Measurements from ENCODE around the gene MTOR.
"Not testable (repeated sequence)": the region's sequence is repeated elsewhere in the genome, so short reads cannot be mapped to it uniquely, and the experiment has no call there.

Gene MTOR

DNA sequence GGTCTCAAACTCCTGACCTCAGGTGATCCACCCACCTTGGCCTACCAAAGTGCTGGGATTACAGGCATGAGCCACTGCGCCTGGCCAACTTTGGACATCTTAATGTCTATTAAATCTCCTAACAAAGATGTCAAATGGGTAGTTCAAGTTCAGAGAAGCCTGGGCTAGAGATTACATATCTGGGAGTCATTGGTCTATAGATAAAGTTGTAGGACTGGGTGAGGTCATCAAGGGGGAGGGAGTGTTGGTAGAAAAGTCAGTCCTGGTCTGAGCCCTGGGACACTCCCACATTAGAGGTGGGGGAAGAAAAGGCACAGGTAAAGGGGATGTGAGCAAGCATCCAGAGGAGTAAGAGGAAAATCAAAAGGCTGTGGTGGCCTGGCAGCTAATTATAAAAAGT is 17.3 kb upstream of the MTOR start:
- DNase-seq: no peak

DNA sequence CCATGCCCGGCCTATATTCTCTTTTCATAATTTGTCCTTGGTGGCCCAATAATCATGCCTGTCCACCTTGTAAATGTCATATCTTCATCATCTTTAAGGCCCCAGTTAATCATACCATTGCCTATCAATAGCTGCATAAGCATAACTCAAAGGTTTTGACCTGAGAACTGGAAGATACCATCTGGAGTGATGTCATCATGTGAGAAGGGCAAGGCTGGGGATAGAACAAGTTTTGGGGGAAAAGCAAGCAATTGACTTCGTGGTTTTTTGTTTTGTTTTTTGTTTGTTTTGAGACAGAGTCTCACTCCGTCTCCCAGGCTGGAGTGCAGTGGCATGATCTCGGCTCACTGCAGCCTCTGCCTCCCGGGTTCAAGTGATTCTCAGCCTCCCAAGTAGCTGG is 16.8 kb upstream of the MTOR start:
- no peak for DNase-seq

DNA sequence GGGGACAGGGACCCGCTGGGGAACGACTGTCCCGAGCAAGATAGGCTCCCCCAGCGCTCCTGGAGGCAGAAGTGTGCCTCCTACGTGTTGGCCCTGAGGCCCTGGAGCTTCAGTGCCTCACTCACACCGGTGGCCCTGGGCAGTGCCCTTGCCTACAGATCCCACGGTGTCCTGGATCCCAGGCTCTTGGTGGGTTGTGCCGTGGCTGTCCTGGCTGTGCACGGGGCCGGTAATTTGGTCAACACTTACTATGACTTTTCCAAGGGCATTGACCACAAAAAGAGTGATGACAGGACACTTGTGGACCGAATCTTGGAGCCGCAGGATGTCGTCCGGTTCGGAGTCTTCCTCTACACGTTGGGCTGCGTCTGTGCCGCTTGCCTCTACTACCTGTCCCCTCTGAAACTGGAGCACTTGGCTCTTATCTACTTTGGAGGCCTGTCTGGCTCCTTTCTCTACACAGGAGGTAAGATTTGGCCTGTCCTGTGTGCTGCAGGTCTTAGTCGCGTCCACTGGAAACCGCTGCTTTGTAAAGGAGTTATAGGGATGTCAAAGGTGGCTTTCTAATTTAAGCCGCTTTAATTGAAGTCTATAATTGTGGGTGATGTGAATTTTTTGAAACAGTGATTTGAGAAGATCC is 11.4 kb upstream of the MTOR start:
- no peak for DNase-seq

DNA sequence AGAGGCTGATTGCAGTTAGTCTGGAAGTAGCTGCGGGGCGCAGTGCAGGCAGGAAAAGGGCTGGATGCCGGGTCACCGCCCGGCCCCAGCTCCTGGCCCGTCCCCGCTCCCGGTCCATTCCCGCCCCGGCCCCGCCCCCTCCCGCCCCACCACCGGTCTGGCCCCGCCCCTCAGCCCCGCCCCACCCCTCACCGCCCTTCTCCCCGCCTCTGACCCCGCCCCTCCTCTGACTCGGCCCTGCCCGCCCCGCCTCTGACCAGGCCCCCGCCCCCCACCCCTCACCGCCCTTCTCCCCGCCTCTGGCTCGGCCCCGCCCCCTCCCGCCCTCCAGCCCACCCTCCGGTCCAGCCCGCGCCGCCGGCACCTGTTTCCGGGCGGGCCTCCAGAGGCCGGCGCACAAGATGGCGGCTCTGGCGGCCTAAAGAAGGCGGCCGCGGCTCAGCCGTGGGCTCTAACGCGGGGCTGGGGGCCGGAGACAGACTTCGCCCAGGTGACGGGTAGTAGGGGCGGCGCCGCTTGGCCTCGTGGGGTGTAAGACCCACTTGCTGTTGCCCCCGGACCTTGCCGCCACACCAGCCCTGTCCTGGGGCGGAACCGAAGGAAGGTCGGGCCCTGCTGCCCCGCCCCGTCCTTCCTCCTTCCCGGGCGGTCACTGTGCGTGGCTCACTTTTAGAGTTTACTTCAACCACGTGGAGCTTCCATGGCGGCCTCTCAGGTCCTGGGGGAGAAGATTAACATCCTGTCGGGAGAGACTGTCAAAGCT is 10.7 kb upstream of the MTOR start, which contains the start of gene UBIAD1:
UBIAD1 (plus strand) TSS at position 367 of the 763 bp plus-strand sequence; CDS start at position 701, 334 bp downstream.
- DNase-seq: peak; percentile 77

DNA sequence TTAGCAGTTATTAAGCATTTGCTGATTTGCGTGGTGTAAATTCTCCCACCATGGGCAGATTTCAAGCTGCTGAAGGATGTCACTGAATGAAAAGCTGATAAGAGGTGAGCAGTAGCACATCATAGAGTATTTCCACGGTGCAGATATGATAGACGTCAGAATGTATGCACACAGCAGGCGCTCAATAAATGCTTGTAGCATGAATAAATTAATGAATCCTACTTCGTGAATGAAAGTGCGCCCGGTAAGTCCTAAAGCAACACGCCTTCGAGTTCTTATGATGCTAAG is 10.1 kb upstream of the MTOR start:
- no peak for DNase-seq

DNA sequence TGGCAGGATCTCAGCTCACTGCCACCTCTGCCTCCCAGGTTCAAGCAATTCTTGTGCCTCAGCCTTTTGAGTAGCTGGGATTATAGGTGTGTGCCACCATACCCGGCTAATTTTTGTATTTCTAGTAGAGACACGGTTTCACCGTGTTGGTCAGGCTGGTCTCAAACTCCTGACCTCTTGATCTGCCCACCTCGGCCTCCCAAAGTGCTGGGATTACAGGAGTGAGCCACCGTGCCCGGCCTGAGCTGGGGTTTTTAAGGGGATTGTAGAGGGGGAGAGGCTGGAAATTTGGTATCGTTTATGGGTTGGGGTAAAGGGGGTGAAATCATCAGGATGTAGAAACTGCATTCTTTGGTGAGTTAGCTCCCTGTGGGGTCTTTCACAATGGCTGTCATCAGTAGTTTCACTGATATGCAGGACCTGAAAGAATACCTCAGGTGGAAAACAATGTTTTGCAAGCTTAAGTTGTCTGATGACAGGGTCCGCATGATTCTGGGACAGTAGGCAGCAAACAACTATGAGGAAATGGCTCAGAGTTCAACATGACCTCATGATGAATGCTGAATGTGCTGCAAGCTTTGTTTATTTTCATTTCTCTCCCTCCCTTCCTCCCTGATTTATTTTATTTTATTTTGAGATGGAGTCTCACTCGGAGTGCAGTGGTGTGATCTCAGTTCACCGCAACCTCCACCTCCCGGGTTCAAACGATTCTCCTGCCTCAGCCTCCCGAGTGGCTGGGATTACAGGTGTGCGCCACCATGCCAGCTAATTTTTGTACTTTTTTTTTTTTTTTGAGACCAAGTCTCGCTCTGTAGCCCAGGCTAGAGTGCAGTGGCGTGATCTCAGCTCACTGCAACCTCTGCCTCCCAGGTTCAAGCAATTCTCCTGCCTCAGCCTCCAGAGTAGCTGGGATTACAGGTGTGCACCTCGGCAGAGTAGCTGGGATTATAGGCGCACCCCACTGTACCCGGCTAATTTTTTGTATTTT is 5.3 kb upstream of the MTOR start:
- DNase-seq: not testable (repeated sequence)

DNA sequence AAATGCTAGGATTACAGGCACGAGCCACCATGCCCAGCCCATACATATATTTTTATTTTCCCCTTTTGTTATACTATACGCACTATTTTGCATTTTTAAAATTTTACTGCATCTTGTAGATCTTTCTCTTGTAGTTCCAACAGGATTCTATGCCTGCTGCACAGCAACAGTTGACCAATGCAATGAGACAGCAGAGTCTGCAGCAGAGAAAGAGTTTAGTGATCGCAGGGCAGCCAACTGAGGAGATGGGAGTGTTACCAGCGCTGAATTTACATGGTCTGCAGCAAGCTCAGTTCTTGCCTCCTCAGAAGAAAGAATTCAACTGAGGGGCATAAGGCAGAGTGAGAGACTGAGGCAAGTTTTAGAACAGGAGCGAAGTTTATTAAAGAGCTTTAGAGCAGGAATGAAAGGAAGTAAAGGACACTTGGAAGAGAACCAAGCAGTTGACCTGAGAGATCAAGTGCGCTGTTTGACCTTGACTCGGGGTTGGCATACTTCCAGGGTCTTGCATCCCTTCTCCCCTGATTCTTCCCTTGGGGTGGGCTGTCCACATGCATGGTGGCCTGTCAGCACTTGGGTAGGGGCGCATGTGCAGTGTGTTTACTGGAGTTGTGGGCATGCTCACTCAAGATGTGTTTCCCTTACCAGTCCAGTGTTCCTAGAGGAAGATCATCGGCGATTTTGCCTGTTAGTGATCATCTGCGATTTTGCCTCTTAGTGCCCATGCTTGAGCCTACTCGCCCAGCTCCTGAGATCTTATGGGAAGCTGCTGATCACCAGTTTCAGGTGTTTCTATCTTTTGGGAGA is 4.1 kb upstream of the MTOR start:
- DNase-seq: no peak

DNA sequence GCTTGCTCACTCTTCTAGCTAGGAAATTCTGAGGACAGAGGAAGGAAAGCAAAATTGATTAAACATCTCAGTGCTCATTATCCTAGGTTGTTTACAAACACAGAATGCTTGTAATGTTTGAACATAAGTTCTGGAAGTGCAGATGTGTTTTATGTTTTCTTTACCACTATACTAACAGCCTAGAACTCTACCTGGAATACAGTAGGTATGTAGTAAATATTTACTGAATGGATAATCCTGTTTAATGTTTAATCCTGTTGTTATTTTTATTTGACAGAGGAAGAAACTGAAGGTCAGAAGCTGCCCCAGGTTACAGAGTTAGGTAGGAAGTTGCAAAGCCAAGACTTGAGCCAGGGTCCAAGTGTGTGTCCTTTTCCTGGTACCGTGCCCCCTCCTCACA is 6.1 kb downstream of the MTOR start:
- no peak for DNase-seq

DNA sequence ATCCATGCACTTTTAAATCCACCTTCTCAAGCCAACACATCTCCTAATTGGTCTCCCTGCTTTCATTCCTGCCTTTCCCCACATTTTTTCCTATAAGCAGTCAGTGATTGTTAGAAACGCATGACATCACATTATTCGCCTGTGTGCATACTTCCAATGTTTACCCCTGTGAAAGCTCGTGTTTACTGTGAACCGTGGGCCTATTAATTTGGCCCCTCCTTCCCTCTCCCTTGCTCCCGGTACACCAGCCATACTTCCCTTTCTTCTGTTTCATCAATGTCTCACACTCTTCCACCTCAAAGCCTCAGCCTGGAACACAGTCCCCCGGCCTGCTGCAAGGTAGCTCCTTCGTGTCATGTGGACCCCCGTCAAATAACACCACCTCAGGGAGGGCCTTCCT is 9.1 kb downstream of the MTOR start:
- DNase-seq: no peak

DNA sequence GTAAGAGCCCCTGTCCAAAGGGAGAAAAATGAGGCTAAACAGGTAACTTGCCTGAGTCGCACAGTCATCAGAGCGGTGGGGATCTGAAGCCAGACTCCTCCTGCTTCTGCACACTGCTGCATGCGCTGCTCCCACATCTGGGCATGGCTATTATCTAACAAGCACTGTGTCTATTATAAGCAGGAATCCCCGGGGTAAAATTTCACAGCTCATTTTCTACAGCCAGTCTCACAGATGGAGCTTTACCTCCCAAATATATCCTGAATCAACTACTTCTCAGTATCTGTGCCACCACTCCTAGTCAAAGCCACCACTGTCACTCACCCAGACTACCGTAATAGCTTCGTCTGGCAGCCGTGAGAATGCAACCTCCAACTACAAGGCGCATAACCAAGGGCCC is 9.8 kb downstream of the MTOR start:
- DNase-seq: no peak

DNA sequence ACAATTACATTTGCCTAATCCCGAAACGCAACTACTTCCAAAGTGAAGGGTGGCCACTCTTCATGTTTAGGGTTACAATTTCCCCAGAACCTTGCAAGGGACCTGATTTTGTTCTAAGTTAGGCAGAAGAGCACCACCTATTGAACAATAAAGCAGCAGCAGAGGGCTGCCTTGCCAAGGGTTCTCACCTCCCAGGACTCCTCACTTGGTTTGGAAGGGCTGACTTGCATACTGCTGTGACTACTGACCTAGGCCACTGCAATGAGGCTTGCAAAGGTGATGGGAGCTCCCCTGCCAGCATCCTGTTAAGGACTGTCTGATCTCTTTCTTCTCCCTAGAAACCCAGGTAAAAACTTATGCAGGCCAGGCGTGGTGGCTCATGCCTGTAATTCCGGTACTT is 14.2 kb downstream of the MTOR start:
- no peak for DNase-seq

DNA sequence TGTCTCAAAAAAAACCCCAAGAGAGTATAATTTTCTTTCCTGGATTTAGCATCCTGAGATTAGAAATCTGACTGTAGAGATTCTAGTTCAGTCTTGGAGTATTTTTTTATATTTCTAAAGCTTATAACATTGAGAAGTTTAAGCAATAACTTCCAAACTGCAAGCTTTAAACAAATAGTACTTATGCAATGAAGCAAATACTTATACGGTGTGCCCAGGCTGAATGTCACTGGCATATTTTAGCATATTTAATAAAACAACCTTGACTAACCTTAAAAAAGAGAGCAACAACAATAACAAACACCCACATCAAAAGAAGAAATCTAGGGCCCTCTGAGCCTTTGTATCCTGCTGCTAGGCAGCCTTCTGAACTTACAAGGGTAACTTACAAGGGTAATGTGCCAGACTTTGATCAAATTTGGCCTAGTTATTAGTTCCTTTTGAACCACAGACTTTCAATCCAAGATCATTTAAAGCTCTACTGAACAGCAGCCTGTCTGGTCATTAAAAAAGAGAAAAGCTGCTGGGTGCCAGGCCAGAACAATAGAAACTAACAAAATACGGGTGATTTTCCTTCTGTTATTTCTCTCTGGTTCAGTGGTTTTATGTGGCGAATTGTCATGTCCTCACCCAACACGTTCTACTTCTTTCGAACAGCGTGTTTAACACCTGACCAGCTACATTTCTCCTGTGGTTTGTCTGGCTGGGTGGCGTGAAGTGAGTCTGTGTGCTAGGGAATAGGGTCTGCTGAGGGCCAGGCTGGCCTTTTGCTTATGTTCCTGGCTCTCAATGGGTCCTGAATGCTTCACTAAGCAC is 16.2 kb downstream of the MTOR start:
- DNase-seq: no peak

DNA sequence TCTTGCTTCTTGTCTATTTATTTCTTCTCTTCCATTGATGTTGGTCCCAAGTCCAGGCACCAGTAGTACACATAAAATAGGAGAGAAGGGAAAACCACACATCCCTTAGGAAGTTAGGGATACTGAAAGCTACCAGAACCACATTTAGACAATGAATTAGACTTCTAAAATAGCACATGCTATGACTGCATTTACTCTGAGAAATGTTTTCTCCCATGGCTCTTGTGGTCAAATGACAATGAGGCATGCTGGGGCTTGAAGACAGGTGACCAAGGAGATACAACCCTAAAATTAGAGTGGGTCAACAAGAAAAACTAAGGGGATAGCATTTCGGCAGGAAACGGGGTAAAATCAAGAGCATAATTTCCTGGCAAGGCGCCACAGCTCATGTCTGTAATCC is 17.1 kb downstream of the MTOR start:
- DNase-seq: no peak

DNA sequence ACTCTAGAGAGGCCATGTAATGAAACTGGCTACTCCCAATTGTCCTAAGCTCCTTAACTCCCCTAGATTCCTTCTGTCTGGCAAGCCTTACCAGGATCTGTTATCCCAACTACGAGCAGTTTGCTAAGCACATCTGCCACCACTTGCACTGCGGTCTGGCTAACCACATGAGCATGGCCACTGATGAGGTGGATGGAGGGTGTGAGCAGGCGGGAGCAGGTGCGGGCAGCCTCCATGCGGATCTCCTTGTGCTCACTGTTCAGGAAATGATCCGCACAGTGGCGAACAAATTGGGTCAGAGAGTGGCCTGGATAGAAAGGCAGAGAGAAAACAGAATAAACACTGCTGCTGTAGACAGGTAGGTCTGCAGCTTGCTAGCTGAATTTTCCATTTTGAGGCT is 24.0 kb downstream of the MTOR start:
- DNase-seq: no peak

DNA sequence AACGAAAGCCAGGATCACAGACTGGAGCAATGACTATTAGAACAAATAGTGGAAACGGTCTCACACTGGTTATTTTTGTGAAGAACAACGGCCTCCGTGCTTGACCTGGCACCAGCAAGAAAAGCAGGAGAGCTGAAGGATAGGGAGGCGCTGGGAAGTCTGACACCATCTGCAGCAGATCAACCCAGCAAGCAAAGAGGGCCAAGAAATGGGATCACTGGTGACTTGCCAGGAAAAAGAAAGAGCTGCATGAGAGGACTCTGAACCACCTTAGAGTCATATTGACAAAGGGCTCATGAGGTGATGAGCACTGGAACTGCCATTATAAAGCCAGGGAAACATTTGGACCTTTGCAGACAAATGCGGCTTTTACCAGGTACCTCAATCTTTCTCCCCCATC is 25.0 kb downstream of the MTOR start:
- no peak for DNase-seq

DNA sequence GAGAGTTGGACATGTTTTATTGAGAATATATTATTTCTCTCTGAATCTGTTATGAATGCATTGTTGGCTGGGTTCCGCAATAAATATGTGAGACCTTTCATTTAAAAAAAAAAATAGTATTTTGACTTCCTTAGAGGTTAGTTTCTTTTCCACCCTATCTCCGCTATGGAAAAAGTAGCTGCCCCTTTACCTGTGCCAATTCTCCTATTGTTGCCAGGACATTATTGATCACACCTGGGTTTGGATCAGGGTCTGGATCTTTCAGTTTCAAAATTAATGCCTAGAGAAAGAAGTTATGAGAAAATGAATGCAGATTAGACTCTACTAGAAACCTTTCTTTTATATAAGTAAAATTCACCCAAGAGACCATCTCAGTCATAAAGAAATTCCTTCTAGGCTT is 29.1 kb downstream of the MTOR start:
- no peak for DNase-seq

DNA sequence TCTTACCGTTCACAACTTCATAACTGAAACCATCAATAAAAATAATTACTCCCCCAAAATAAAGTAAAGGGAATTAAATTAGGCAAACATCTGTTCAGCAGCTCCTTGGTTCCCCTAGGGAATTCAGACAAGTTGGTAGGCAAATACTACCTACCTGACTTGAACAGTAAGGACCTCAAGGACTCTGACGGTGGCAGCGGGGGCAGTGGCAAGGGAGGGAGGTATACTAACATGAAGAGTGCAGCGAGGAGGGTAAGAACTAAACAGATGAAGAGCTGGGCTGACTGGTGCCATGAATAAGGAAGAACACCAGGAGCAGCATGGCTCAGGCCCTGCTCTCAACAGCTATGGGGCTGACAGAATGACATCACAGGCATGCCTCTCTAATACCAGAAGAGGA is 33.1 kb downstream of the MTOR start:
- DNase-seq: no peak

DNA sequence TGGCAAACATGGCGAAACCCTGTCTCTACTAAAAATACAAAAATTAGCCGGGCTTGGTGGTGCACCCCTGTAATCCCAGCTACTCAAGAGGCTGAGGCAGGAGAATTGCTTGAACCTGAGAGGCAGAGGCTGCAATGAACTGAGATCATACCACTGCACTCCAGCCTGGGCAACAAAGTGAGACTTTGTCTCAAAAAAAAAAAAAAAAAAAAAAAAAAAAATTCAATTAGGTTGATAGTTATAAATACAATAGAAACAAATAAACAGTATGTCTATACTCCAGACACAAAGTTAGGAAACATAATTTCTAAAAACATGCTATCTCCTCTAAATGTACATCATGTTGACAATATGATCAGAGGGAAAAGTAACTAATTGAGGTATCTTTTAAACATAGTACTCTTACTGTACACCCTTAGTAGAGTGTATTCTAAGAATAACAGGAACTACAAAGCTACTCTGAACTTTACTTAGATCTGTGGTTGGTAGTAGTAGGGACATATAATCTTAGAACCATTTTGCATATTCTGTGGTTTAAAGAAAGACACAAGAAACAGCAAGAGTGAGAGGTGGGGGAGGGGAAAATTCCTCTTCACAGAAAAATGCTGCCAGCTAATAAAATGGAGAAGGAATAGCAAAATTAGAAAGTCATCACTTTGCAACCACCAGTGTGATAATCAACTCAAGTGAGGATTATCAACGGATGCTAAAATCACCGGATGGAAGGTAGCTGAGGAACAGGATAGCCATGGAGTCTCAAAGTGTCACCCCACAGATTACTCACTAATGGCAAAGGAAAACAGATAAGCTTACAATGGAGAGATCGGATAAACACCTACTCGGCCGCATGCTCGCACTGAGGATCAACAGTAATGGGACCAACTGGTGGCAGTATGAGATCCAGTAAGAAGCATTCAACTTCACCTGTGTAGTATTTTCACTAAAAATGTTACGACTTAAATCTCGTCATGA is 35.0 kb downstream of the MTOR start:
- no peak for DNase-seq

DNA sequence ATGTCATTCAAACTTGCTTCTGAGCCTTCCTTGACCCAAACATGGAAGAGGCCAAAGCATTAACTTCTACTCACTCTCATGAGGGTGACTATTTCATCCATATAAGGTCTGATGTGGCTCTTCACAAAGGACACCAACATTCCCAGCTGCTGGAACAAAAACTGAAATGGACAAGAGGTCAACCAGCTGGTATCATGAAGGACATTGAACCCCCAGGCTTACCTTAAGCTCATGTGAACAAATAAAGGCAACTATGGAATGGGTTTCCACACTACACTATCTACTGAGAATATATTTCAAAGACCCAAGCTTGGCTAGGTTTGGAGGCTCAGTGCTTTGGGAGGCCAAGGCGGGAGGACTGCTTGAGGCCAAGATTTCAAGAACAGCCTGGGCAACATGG is 46.3 kb downstream of the MTOR start:
- no peak for DNase-seq

DNA sequence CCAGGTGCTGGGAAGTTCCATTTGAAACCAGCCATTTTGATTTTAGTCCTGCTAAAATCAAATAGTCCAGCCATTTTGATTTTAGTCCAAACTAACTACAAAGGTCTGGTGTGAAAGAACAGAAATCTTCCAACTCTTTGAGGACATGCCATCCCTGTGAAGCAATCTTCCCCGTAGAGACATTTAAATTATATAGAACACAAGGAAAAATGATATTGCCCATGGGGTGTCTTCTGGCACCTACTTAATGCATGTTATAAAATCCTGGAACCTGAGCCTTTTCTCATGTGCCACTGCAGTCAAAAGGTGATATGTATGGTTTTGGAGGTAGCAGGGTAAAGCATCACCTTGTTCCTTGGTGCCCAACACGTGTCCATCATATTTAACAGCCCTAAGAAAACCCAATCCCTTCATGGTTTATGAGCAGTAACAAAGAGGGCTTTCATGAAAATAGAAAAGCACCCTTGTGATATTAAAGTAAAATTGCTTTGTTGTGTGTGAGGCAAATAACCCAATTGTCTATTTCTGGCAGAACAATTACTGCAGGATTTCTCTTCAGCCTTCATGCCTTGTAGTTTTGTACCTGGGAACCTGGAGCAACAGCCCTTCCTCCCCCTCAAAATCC is 46.9 kb downstream of the MTOR start:
- no peak for DNase-seq

All from activated CD4-positive, alpha-beta T cell treated with anti-CD3 and anti-CD28 coated beads for 1 hour (primary cell).